ENCODE measurements around the gene ALPK3.

The ALPK3 gene

DNA sequence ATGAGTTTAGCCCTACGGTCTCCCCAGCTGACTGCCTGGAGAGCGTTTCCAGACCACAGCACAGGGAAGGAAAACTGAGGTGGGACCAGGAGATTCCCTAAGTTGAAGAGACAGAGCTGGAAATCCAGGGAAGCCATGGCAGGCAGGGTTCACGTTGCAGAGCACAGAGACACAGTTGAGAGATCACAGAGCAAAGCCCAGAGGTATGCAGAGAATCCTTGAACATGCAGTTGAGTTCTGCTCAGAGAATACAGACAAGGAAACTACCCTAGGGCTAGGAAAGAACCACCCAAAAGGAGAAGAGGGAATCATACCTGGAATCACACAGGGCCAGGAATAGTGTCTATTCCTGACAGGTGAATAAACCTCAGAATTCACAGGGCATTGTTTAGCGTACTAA, 81.6 kb downstream of the ALPK3 start:
- no peak for DNase-seq

DNA sequence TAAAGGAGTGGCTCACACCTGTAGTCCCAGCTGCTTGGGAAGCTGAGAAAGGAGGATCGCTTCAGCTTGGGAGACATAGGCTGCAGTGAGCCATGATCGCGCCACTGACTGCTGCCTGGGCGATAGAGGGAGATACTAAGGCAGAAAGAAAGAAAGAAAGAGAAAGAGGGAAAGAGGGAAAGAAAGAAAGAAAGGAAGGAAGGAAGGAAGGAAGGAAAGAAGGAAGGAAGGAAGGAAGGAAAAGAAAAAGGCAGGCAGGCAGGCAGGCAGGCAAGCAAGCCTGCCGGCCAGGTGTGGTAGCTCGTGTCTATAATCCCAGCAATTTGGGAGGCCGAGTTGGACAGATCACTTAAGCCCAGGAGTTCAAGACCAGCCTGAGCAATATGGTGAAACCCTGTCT, 82.6 kb downstream of the ALPK3 start:
- DNase-seq, result no peak

DNA sequence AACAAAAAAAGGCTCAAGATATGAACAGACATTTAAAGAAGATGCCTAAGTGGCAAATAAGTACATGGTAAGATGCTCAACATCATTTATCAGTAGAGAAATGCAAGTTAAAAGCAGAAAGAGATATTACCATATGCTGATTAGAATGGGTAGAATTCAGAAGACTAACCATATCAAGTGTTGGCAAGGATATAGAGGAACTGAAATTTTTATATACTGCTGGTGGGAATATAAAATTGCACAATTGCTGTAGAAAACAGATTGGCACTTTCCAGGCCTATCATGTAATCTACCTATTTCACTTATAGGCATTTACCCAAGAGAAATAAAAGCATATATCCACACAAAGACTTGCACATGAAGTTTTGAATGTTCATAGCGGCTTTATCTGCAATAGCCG, 84.4 kb downstream of the ALPK3 start:
- no peak for DNase-seq

DNA sequence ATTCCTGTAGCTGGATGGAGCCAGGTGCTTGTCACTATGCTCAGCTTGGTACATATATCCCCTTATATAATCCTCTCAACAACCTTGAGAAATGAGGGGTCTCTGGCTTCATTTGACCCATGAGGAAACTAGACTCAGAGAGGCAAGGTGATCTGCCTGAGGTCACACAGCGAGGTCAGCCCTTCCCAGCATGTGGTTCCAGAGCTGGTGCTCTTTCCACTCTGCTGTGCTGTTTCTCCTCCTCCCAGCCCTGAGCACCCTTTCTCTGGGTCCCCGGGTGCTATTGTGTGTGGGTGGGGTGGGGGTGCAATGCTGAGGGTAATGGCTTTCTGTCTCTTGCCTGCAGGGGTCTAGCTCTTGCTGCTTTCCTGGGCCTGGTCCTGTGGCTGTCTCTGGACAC, 86.6 kb downstream of the ALPK3 start:
- no peak for DNase-seq

DNA sequence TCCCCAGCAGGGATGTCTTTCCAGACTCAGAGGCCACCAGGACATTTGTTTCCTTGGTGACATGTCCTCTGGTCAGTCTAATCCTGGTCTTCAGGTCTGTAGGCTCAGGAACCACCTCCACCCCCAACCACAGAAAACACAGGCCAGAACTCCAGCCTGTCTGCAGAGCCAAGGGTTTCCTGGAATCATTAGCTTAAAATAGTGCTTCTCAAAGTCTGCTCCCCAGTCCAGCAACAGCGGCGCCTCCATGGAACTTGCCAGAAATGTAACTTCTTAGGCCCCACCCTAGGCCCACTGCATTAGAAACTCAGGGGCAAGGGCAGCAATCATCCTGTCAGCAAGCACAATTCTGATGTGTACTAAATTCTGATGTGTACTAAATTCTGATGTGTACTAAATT, 87.3 kb downstream of the ALPK3 start:
- no peak for DNase-seq

DNA sequence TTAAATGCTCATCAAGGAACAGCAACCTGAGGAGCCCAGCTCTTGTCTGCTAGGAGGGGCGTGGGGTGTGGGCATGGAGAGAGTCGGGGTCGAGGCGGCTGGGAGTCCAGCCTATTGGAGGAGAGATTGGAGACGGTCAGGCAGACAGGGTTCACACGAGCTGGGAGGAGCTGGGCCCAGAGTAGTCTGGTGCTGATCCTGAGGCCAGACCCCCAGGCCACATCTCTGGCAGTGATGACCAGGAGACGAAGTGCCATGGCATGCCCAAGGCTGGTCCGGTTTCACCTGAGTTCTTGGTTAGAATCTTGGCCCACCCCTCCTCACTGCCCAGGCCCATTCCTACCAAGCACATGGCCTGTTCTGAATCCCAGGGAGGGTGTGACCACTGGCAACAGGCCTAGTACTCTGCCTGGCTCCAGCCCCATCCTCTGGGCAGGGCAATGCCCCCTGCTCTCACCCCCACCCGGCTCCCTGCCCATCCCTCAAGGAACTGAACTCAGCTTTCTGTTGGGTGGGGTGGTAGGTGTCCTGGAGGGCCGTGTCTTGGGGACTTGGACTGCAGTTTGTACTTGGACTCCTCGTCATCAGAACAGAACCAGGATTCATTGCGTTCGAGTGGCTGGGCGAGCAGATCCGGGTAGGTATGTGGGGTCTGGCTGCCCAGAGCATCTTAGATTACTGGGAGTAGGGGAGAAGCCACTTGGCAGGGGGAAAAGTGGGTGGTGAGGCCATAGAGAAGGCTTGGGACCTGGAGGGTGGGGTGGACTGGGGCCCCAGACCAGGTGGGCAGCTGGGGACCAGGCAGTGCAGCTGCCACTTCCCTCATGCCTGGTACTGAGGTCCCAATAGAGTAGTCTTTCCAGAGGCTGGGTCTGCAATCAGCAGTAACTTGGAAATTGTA, 88.1 kb downstream of the ALPK3 start:
- no peak for DNase-seq

DNA sequence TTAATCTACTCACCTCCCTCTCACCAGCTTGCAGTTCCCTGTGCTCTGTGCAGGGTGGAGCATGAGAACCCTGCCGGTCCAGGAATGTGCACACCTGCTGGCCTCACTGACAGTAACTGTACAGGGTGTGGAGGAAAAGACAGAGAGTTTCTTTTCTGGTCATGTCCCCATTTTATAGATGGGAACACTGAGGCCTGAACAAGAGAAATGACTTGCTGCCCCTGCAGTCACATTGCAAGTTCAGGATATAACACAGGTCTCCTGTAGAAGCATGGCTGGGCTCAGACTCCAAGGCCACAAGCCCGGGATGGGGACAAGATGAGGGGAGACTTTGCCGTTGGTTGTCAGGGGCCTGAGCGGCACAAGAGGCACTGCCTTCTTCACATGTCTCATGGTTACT, 90.6 kb downstream of the ALPK3 start:
- no peak for DNase-seq

DNA sequence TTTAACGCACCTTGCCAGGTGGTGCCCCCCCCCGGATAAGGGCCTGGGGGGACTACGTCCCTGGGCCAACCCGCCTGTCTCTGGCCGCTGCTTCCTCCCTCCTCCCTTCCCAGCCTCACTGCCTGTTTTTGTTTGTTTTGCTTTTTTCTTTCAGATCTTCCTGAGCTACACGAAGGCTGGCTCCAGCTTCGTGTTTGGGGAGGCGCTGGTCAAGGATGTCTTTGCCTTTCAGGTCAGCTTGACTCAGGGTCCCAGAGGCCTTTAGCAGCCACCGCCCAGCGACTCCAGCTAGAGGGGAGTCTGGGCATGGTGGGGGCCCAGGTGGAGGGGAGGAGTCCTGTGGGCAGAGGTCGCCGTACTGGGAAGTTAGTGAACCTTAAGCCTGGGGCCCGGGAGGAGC, 91.4 kb downstream of the ALPK3 start:
- DNase-seq, result no peak

DNA sequence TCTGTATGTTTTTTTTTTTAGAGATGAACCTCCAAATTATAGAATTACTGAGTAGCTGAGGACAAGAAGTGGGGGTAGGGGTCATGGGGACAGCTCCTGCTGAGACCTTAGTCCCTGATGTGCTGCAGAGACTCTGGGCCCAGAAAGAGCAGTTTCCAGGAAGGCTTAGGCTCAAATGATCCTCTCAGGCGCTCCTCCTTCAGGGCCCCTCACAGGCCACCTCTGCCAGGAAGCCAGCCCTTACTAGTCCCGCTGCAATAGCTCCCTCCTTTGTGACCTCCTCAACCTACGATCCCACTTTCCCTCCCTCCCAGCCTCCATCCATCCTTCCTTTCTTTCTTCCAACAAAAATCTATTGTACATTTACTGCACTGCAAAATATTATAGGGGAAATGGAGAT, 91.9 kb downstream of the ALPK3 start:
- DNase-seq, result no peak

DNA sequence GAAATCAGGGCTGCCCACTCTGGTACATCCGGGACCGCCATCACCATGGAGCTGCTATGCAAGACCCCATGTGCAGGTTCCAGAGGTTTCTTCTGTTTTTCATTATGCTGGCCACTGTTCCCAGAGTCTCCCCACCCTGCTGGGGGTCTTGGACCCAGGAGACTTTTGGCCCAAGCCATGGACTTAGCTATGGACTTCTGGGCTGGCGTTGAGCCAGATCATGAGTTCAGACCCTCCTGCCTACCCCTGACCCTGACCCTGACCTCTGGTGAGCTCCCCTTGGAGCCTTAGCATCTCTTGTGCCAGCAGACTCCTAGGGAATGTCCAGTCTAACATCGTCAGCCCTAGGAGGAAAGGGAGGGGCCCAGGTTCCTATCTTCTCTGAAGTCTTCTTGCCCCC, 92.6 kb downstream of the ALPK3 start:
- no peak for DNase-seq

DNA sequence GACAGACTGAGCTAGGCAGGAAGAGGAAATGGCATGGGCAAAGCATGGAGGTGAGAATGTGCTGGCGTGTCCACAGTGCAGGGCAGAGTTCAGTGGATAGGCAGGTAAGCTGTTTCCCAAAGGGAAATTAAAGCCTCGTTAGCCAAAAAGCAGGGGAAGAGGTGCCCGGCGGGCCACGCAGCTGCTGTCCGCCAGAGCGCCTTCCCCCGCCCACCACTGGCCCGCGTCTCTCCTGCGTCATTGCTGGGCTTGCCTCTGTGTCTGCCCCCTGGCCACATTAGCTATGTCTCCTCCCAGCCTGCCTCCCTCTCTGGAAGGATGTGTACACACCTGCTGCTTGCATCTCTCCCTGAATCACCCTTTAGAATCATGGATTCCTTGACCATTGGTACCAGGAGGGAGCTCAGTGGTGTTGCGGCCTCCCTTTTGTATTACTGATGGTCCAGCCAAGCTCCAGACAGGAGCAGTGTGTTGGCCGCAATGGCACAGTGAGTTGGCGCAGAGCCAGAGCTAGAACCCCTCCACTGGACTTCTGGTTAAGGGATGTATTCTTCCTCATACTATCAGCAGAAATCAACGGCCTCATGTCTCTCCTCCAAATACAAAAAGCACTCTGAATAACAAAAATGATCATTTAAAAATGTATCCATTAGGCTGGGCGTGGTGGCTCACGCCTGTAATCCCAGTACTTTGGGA, 93.9 kb downstream of the ALPK3 start:
- no peak for DNase-seq

DNA sequence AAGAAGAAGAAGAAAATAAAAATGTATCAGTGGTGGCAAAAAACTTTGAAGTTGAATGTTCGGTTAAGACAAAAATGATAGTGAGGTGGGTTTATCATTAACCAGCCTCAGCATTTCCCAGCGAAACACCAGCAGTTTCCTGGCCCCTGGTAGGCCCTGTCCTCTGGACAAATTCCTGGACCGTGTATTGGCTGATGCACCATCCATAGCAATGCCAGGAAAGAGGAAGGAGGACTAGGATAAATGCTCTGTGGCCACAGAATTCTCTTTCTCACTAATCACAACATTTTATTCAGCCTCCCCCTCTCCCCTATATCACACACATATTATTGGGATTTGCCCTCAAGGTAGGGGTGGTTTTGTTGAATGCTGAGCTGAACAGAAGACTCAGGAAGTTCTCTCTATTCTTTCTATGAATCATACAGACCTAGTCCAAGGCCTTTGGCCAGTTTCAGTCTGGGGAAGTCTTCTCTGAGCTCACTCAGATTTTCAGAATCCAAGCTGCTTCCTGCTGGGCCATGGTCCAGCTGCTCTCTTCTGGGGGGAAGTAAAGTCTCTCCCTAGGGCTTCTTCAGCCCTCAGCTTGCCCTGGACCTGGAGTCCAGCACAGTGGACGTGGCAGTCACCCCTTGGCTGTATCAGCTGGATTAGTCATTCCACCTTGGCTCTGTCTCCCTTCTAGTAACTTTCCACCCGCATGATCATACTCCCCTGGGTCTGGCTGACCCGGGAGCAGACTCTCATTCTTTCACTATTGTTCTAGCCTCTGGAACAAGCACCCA, 94.9 kb downstream of the ALPK3 start:
- peak; percentile 40 to 66 (median 58) for DNase-seq

DNA sequence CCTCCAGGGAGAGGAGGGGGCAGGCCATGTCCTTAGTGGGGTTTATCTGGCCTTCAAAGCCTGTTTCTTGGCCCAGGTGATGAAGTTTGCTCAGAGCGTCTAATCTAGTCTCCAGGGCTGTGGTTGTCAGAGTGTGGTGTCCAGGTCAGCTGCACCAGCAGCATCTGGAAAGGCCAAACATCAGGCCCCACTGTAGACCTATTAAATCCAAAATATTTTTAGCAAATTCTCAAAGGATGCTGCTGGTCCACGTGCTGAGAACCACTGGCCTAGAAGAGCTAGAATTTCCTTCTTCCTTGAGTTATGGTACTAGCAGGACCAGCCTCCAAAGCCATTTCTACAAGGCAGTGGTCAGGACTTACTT, 96.2 kb downstream of the ALPK3 start:
- DNase-seq, result no peak

DNA sequence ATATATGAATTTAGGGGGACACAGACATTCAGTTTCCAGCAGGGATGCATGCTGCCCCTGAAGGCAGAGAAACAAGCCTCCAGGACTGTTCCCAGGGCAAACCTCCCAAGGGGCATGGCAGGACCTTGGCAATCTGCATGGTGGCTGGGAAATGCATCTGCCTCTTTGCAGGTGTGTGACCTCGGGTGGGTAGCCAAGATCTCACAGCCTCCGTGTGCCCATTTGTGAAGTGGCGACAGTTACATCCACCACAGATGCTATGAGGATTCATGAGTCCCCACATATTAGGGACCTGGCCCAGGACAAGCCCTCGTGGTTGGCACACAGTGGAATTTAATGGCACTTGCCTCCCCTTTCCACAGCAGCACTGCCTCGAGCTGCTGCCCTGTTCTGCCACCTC, 97.2 kb downstream of the ALPK3 start:
- DNase-seq, result no peak

DNA sequence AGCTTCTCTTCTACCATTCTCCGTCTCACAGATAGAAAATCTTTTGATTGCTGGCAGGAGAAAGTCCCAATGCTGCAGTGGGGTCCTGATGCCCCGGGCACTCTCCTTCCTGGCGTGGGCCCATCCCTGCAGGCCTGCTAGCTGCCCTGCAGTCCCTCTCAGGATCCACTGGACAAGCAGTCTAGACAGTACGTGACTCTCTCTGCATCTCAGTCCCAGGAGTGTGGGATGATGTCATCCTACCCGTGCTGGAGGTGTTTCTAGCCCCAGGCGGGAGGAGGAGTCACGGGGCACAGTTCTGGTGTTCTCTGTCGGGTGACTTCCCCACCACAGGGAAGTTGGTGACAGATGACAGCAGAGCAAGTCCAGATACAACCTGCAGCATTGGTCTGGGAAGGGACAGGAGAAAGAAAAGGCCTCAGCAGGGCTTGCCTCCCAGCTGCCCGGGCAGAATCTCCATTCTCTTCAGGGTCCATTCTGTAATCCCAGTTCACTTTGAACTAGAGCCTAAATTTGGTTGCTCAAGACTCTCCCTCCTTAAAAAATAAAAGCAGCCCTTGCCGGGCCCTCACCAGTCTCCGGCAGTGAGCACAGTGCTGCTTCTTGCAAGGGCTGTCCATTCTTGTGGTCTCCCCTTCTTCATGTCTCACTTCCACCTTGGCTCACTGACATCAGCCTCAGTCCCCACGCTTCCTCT, 97.9 kb downstream of the ALPK3 start:
- peak; percentile 60 to 83 (median 74) for DNase-seq

DNA sequence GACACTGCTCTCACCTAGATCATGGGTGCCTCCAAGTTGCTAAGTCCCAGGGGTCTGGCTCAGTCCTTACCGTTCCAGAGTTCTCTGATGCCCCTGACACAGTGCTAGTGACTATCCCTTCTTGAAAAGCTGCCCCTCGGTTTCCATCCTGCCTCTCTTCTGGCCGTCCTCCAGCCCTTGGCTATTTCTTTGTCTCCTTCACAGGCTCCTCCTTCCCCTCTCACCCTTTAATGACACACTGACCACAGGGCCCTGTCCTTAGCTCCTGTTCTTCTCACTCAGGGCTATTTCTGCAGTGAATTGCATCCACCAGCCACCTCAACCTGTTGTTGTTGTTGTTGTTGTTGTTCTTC, 98.4 kb downstream of the ALPK3 start:
- no peak for DNase-seq

DNA sequence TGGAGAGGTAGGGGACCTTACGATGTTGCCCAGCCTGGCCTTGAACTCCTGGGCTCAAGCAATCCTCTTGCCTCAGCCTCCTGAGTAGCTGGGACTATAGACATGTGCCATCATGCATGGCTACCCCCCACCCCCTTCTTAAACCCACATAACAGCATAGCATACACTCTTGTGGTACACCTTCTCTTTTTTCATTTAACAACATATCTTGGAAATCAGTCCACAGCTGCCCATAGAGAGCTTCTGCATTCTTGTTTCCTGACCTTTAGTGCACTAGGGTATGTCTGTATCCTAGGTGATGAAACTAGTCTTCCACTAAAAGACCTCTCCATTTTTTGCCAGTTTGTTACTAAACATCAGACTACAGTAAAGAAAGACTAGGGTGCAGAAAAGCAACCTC, 100.3 kb downstream of the ALPK3 start:
- peak in 1 of 4 experiments; percentile 22 for DNase-seq

DNA sequence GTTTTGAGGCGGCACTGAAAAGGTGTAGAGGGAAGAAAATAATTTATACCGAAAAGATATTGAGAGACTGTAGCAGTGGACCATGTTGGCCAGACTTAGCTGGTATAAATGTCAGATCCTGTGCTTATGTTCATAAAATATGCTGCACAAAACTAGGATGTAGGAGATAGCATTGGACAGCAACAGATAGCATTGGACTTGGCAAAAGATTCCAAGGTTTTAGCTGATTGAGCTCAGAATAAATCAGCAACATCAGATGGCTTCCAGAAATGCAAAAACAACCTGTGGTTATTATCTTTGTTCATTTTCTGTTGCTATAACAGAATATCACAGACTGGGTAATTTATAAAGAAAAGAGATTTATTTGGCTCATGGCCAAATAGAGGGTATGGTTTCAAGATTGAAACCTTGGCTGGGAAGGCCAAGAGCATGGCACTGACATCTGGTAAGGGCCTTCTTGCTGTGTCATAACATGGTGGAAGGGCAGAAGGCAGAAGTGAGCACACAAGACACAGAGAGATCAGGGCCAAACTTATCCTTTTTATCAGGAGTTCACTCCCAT, 102.0 kb downstream of the ALPK3 start:
- DNase-seq, result no peak

DNA sequence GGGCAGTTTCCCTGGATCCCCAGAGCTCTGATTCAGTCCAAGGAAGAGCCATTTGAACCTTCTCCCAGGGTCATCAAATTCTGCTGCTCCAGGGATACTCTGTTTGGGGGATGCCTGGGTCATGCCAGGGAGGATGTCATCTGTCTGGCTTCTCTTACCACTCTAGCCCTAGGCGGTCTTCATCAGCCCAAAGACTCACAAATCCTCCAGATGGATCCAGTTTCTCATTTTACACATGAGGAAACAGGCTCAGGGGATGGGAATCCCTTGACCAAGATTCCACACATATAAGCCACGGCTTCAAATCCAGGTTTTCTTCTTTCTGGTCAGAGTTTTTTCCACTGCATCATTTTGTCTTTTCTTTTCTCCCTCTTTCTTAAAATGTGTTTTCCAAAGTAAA, 104.0 kb downstream of the ALPK3 start:
- DNase-seq, result no peak

DNA sequence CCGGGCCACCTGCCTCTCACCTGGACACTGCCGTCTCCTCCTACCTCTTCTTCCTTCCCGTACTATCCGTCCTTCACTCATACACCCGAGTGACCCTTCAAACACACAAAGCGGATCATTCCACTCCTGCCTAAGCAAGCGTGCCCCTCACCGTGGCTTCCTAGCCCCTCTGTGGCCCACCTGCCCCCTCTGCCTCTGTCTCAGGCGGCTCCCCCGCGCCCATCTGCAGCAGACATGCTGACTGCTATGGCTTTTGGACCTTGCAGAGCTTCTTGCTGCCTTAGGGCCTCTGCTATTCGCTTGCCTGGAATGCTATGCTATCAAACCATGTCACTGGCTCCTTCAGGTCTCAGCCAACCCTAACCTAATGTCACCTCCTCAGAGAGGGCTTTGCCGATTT, 105.4 kb downstream of the ALPK3 start:
- no peak for DNase-seq

Measured in suppressor macrophage (primary cell).